GM19463 (cell line): ENCODE results near the gene IL36A.

Experiments used
- ATAC-seq: cut with Tn5 transposase; IDR thresholded peaks from one replicate; pipeline ENCODE4 v1.9.1; 2021; ENCODE audit warnings: mild to moderate bottlenecking, moderate library complexity; ENCODE audit not compliant: unreplicated experiment

Gene IL36A

GRCh38 chr2:113005030-113005509 lies at the start of gene IL36A:
TSS of gene IL36A (plus strand) at chr2:113005459. CDS start at chr2:113005872, 413 bp downstream.
- ATAC-seq, result no peak

GRCh38 chr2:112957511-112957910 lies 47.7 kb upstream of the IL36A start:
- ATAC-seq, result no peak

GRCh38 chr2:112958428-112959108 lies 46.7 kb upstream of the IL36A start:
- ATAC-seq, result no peak

GRCh38 chr2:112959109-112959812 lies 46.0 kb upstream of the IL36A start:
- no peak for ATAC-seq

GRCh38 chr2:112960230-112960825 lies 44.9 kb upstream of the IL36A start:
- no peak for ATAC-seq

GRCh38 chr2:112962308-112963175 lies 42.7 kb upstream of the IL36A start:
- ATAC-seq, result no peak

GRCh38 chr2:112967023-112967422 lies 38.2 kb upstream of the IL36A start:
- ATAC-seq, result no peak

- ATAC-seq, result no peak
These were observed 32.7 kb upstream of the IL36A start for GRCh38 chr2:112972423-112973086.

- no peak for ATAC-seq
These were observed 32.1 kb upstream of the IL36A start for GRCh38 chr2:112973156-112973555.

GRCh38 chr2:112977559-112978056 lies 27.7 kb upstream of the IL36A start, which contains the start of gene IL36G:
TSS of gene IL36G (plus strand) at chr2:112978006. CDS start at chr2:112978639, 633 bp downstream.
- ATAC-seq, result no peak

GRCh38 chr2:112979731-112980130 lies 25.5 kb upstream of the IL36A start:
- no peak for ATAC-seq

GRCh38 chr2:112980537-112980936 lies 24.7 kb upstream of the IL36A start:
- no peak for ATAC-seq

- ATAC-seq, result no peak
These were observed 20.2 kb upstream of the IL36A start for GRCh38 chr2:112985090-112985489.

- no peak for ATAC-seq
These were observed 15.6 kb upstream of the IL36A start for GRCh38 chr2:112989611-112990010.

GRCh38 chr2:112993831-112994230 lies 11.4 kb upstream of the IL36A start:
- no peak for ATAC-seq

GRCh38 chr2:112994648-112995047 lies 10.6 kb upstream of the IL36A start:
- ATAC-seq, result no peak

GRCh38 chr2:112995346-112995920 lies 9.8 kb upstream of the IL36A start:
- ATAC-seq, result no peak

GRCh38 chr2:112996635-112997034 lies 8.6 kb upstream of the IL36A start:
- no peak for ATAC-seq

GRCh38 chr2:112997151-112997550 lies 8.1 kb upstream of the IL36A start:
- no peak for ATAC-seq

- ATAC-seq, result no peak
These were observed 4.8 kb upstream of the IL36A start for GRCh38 chr2:113000436-113000835.
